ENCODE results near the gene SERPINA9.

- TF ChIP-seq CTCF (IDR thresholded peaks at IDR 0.05; ENCODE audit: insufficient read depth, low read length, poor library complexity, severe bottlenecking) (no peak), EZH2phosphoT487 (conservative IDR thresholded peaks at IDR 0.05; ENCODE audit: low read length) (no peak)
Measured at GRCh38 chr14:94489336-94489735, 13.3 kb upstream of the SERPINA9 start.

All from SU-DHL-6 (cell line).